ENCODE results near the gene PRDM11.

The PRDM11 gene

DNA sequence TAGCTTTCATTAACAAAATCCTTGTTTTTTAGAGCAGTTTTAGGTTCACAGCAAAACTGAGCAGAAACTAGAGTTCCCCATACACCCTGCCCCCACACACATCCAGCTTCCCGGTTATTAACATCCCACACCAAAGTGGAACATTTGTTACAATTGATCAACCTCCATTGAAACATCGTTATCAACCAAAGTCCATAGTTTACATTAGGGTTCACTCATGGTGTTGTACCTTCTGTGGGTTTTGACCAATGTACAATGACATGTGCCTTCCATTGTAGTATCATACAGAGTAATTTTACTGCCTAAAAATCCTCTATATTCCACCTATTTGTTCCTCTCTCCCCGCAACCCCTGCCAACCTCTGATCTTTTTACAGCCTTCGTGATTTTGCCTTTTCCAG, 28.5 kb downstream of the PRDM11 start:
- TF ChIP-seq, protein P1, sequence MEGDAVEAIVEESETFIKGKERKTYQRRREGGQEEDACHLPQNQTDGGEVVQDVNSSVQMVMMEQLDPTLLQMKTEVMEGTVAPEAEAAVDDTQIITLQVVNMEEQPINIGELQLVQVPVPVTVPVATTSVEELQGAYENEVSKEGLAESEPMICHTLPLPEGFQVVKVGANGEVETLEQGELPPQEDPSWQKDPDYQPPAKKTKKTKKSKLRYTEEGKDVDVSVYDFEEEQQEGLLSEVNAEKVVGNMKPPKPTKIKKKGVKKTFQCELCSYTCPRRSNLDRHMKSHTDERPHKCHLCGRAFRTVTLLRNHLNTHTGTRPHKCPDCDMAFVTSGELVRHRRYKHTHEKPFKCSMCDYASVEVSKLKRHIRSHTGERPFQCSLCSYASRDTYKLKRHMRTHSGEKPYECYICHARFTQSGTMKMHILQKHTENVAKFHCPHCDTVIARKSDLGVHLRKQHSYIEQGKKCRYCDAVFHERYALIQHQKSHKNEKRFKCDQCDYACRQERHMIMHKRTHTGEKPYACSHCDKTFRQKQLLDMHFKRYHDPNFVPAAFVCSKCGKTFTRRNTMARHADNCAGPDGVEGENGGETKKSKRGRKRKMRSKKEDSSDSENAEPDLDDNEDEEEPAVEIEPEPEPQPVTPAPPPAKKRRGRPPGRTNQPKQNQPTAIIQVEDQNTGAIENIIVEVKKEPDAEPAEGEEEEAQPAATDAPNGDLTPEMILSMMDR (IDR thresholded peaks at IDR 0.05; ENCODE audit: borderline replicate concordance, control extremely low read depth, extremely low read depth, insufficient read depth, missing control alignments) = no peak
- no peak for DNase-seq (ENCODE audit: low spot score)
- in situ Hi-C loops (cut with MboI; ENCODE audit: low sequenced_read_pairs, unreplicated experiment) = no loop called here

DNA sequence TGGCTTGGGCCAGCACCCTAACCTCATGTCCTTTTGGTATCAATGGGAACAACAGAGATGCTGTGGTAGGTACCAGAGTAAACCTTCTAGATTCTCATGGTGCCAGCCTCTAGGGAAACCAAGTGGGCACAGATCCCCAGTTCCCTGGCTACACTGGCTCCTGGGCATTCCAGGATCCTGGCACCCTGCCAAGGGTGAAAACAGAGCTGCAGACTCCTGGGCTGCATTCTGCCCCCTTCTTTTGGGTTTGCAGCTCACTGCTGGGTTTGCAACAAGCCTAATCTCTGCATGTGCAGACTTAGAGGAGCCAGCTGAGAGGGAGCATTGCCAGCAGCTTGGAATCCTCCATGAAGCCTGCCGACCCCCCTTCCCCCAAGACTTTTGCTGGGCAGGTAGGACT, 30.6 kb downstream of the PRDM11 start:
- DNase-seq (ENCODE audit: low spot score) = no peak
- in situ Hi-C loops (cut with MboI; ENCODE audit: low sequenced_read_pairs, unreplicated experiment) = no loop called here

DNA sequence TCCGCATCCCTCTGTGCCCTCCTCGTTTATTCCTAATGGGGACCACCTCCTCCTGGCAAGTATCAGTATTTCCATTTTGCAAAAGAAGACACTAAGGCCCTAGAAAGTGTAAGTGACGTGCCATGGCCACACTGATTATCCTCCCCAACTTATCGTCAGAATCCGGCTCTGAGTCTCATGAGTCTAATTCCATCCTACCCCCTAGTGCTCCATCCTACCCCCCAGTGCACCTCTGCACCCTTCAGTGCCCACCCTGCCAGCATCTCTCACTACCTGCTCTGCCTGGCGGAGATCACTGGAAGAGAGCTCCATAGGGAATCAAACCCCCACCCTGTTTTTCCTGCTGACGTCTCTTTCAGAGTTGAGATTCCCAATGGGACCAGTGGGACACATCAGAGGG, 31.8 kb downstream of the PRDM11 start:
- in situ Hi-C loops (cut with MboI; ENCODE audit: low sequenced_read_pairs, unreplicated experiment) = no loop called here
- TF ChIP-seq, protein P1 (IDR thresholded peaks at IDR 0.05; ENCODE audit: borderline replicate concordance, control extremely low read depth, extremely low read depth, insufficient read depth, missing control alignments) = no peak
- DNase-seq (ENCODE audit: low spot score) = no peak

More for the DNA sequence above, 30.6 kb downstream of the PRDM11 start:
- TF ChIP-seq, protein P1 (IDR thresholded peaks at IDR 0.05; ENCODE audit: borderline replicate concordance, control extremely low read depth, extremely low read depth, insufficient read depth, missing control alignments) = no peak

DNA sequence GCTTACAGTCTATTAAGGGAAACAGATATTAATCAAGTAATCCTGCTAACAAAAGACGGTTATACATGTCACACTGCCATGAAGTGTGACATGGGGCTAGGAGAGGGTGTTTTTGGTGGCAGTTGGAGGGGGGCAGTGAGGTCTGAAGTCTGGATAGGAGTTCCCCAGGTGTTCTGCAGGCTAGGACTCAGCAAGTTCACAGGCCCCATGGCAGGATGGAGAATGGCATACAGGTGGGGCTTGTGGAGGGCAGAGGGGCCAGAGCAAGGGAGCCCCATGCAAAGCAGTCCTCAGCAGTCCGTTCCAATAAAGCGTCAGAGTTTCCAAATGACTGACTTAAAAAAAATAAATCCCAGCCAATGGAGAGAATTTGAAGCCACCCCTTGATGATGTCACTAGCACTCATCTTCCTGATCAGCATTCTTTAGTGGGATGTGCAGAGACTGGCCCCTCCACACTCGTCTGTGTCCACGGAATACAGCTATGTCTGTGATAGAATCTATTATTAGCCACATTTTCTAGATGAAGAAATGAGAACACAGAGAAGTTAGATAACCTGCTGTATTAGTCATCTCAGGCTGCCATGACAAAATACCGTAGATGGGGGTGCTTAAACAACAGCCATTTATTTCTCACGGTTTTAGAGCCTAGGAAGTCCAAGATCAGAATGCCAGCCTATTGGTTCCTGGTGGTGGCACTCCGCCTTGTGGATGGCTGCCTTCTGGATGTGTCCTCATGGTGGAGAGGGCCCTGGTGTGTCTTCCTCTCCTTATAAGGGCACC, 32.6 kb downstream of the PRDM11 start:
- DNase-seq (ENCODE audit: low spot score) = no peak

DNA sequence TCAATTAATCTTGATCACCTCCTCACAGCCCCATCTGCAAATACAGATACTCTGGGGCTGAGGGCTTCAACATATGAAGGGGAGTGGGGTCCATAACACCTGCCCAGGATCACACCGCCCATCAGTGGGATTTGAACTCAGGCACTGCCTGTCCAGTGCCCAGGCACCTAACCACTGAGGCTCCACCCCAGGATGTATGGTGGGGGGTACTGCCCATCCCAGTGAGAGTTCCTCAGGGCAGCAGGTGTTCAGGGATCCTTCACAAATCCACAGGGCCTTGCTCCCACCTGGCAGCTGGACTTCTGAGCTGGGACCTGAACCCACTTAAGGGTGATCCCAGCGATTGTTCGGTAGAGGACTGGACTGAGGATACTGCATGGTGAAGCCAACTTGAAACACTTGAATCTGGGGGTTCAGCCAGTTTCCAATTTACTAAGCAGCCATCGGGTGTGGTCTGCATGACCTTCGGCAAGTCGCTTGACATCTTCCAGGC, 33.3 kb downstream of the PRDM11 start:
- no peak for DNase-seq (ENCODE audit: low spot score)
- in situ Hi-C loops (cut with MboI; ENCODE audit: low sequenced_read_pairs, unreplicated experiment) = no loop called here
- TF ChIP-seq, protein P1 (IDR thresholded peaks at IDR 0.05; ENCODE audit: borderline replicate concordance, control extremely low read depth, extremely low read depth, insufficient read depth, missing control alignments) = no peak

More for the DNA sequence above, 32.6 kb downstream of the PRDM11 start:
- TF ChIP-seq, protein P1 (IDR thresholded peaks at IDR 0.05; ENCODE audit: borderline replicate concordance, control extremely low read depth, extremely low read depth, insufficient read depth, missing control alignments) = no peak
- in situ Hi-C loops (cut with MboI; ENCODE audit: low sequenced_read_pairs, unreplicated experiment) = no loop called here

DNA sequence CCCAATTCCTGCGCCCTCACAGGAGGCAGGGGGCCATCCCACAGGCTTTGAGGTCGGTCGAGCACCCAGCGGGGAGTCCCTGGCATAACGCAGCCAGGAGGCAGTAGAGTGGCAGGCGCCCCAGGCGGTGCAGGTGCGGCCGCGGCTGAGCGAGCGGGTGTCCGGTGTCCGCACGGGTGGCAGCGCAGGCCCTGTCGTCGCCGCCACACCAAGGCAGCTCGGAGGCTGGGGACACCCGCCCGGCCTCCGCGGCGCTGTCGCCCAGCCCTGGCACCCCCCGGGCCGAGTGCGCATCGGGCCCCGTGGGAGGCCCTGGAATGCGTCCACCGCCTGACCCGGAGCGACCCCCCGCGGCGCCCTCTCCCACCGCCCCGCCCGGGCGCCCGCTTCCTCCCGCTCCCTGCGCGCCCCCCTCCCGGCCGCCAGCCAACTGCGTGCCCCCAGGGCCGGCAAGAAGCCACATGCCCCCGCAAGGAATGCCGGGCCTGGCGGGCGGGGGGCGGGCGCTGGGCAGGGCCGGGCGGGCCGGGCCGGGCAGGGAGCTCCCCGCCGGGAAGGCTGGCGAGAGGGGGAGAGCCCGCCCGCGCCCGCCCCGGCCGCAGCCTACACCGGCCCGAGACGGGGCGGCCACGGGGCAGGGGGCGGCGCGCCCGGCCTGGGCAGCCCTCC, 33.9 kb downstream of the PRDM11 start:
- TF ChIP-seq, protein P1 (IDR thresholded peaks at IDR 0.05; ENCODE audit: borderline replicate concordance, control extremely low read depth, extremely low read depth, insufficient read depth, missing control alignments) = no peak
- in situ Hi-C loops (cut with MboI; ENCODE audit: low sequenced_read_pairs, unreplicated experiment) = no loop called here
- no peak for DNase-seq (ENCODE audit: low spot score)
